Stimulated activated CD4-positive, alpha-beta T cell treated with anti-CD3 and anti-CD28 coated beads, Interleukin-4, amount 100 ng/mL, for 1 hour (primary cell): ENCODE measurements around the gene KRTAP4-8.
"Not testable (repeated sequence)": the region's sequence is repeated elsewhere in the genome, so short reads cannot be mapped to it uniquely, and the experiment has no call there.

ENCODE experiments used
- DNase-seq: peaks from one replicate; pipeline ENCODE4 v3.0.0-alpha.2; 2020

The KRTAP4-8 gene

GRCh38 chr17:41064301-41064700, 33.6 kb downstream of the KRTAP4-8 start:
- no peak for DNase-seq

DNA sequence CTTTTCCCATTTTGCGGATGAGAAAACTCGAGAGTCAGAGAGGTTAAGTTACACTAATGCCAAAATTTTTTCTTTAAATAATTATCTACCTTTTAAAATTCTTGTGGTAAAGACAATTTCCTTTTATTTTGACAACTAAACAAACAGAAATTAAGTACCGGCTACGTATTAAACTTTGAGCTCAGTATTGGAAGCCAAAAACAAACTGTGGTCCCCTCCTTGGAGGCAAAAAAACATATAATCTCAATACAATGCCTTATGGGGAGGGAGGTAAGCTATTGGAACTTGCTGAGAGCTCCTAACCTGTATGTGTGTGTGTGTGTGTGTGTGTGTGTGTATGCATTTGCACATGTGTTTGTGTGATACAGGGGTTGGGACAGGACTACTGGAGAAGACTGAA, 34.5 kb downstream of the KRTAP4-8 start:
- DNase-seq = no peak

GRCh38 chr17:41061964-41062363, 36.0 kb downstream of the KRTAP4-8 start:
- DNase-seq = no peak

GRCh38 chr17:41060052-41060604, 37.8 kb downstream of the KRTAP4-8 start, which contains the start of gene KRTAP2-3:
KRTAP2-3 (minus strand) TSS chr17:41060114; CDS start chr17:41060050, 64 bp downstream.
- no peak for DNase-seq

- DNase-seq = not testable (repeated sequence)
Measured at GRCh38 chr17:41059276-41060051, 38.5 kb downstream of the KRTAP4-8 start.

- no peak for DNase-seq
Measured at GRCh38 chr17:41058741-41059140, 39.2 kb downstream of the KRTAP4-8 start.

DNA sequence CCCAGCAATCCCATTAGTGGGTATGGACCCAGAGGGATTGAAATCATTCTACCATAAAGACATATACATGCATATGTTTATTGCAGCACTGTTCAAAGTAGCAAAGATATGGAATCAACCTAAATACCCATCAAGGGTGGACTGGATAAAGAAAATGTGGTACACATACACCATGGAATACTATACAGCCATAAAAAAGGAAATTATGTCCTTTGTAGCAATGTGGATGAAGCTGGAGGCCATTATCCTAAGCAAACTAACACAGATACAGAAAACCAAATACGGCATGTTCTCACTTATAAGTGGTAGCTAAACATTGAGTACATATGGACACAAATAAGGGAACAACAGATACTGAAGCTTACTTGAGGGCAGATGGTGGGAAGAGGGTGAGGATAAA, 40.4 kb downstream of the KRTAP4-8 start:
- no peak for DNase-seq

GRCh38 chr17:41055130-41055529, 42.8 kb downstream of the KRTAP4-8 start, which contains the start of gene KRTAP2-2:
KRTAP2-2 (minus strand) TSS chr17:41055230; CDS start chr17:41055211, 19 bp downstream.
- not testable (repeated sequence) for DNase-seq

DNA sequence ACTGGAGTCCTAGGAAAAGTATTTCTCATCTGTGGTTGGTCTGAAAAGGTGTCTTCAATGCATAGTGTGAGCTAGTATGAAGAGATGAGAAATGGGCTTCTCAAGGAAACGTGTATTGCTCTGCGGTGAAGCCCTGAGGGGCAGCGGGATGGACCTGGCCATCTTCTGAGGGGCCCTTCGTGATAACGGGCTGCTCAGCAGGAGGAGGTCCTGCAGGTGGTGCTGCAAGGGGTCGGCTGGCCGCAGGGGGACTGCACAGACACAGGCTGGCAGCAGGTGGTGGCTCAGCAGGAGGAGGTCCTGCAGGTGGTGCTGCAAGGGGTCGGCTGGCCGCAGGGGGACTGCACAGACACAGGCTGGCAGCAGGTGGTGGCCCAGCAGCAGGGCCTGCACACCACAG, 43.4 kb downstream of the KRTAP4-8 start:
- DNase-seq = not testable (repeated sequence)

- DNase-seq = no peak
Measured at GRCh38 chr17:41054025-41054424, 43.9 kb downstream of the KRTAP4-8 start.

DNA sequence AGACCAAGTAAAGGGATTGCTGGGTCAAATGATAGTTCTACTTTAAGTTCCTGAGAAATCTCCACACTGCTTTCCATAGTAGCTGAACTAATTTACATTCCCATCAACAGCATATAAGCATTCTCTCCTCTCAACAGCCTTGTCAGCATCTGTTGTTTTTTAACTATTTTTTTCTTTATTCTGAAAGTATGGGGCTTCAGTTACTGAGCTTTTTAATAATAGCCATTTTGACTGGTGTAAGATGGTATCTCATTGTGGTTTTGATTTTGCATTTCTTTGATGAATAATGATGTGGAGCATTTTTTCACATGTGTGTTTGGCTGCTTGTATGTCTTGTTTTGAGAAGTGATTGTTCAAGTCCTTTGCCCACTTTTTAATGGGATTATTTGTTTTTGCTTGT, 45.4 kb downstream of the KRTAP4-8 start:
- no peak for DNase-seq

DNA sequence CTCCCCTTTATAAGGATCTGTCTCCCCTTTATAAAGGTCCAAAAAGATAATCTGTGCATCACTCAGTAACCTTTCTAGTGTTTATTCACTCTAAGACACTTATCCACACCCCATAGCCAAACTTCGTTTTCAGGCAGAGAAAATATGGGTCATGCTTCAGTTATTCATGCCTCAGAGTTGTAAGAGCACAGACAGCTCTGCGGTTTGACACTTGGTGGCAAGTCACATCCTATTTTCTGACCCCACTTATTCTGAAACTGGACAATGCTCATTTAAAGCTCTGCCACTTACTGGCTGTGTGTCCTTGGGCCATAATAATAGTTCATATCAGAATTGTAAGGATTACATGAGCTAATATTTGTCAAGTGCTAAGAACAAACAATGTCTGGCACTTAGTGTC, 48.8 kb downstream of the KRTAP4-8 start:
- no peak for DNase-seq

DNA sequence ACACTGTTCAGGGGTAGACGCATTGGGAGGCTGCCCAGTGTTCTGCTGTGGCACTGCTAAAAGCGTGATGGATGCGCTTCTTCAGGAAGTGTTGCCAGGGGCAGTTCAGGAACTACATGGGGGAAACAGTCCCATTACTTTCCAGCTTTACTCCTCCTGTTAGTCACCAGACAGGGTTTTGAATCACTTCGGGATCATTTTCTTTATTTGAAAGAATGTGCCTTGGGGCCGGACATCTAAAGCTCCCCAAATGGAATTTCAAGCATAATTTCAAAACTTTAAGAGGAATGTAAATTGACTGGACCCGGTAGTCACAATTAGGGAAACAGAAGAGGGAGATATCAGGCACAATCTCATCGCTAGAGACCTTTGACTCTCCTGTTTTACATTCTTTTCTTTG, 49.5 kb downstream of the KRTAP4-8 start:
- no peak for DNase-seq
